B cell (primary cell): ENCODE data around the gene SLC24A4. TPM values are rescaled to one million over a fixed set of nuclear protein-coding genes. Genes with fewer than 3 reads are reported as not detected.

Source experiments
- ATAC-seq: fragments of 200-7000 bp; cut with Tn5 transposase; one replicate; pipeline ENCODE4 v1.10.0; 2021; ENCODE audit warnings: low read depth, mild to moderate bottlenecking, moderate number of reproducible peaks, moderate library complexity
- CTCF ChIA-PET: fragments of 350-600 bp; sonication (Branson Sonifier 250); formaldehyde crosslinking; loops from one replicate; lab custom pipeline; 2021; ENCODE audit warnings: antibody characterized with exemption, inconsistent platforms; lab: Charles Lee
- POLR2A ChIA-PET: fragments of 350-600 bp; sonication (Branson Sonifier 250); formaldehyde crosslinking; loops from one replicate; lab custom pipeline; 2021; ENCODE audit warnings: antibody characterized with exemption; lab: Charles Lee
- DNase-seq: peaks from one replicate; pipeline ENCODE4 v3.0.0; 2013
- H2AFZ ChIP-seq: 2 replicates; pipeline ENCODE4 v1.6.1; 2012; ENCODE audit warnings: mild to moderate bottlenecking, low read depth, low read length; ENCODE audit not compliant: insufficient read depth, poor library complexity, severe bottlenecking
- H3K27ac ChIP-seq, 2 donors: 1 replicate in 1 of 2; 2 replicates in 1 of 2; pipeline ENCODE4 v1.5.1; 2012 to 2013; ENCODE audit warnings: low read length in 2 of 2, mild to moderate bottlenecking in 2 of 2, moderate library complexity in 1 of 2
- H3K27me3 ChIP-seq, 4 experiments: fragments of 200-600 bp in 1 of 4; sonication (generic) in 1 of 4; replicated peaks in 1 of 4; 1 replicate in 2 of 4; 2 replicates in 2 of 4; pipeline versions ENCODE4 v1.6.1 to v1.7.0; 2013 to 2016; ENCODE audit warnings: low read length in 3 of 4, mild to moderate bottlenecking in 2 of 4, mixed read lengths in 1 of 4, moderate library complexity in 1 of 4; ENCODE audit not compliant: insufficient read depth in 4 of 4, control insufficient read depth in 3 of 4; ENCODE audit errors: control extremely low read depth in 1 of 4
- H3K36me3 ChIP-seq, 2 experiments: replicated peaks in 1 of 2; 1 replicate in 1 of 2; 2 replicates in 1 of 2; pipeline versions ENCODE4 v1.6.1 to v1.7.1; 2013; ENCODE audit warnings: low read length in 1 of 2; ENCODE audit not compliant: insufficient read depth in 2 of 2, control insufficient read depth in 1 of 2; ENCODE audit errors: control extremely low read depth in 1 of 2, extremely low read depth in 1 of 2
- H3K4me1 ChIP-seq, 2 donors: fragments of 200-600 bp in 1 of 2; sonication (generic) in 1 of 2; 1 replicate in 1 of 2; 2 replicates in 1 of 2; pipeline versions ENCODE4 v1.5.1 to v1.6.1; 2013 to 2017; ENCODE audit warnings: low read length in 2 of 2; ENCODE audit not compliant: control insufficient read depth in 2 of 2, insufficient read depth in 2 of 2
- H3K4me2 ChIP-seq: replicated peaks from 2 replicates; pipeline ENCODE3; 2012; ENCODE audit warnings: mild to moderate bottlenecking, low read depth, low read length; ENCODE audit not compliant: poor library complexity, severe bottlenecking
- H3K4me3 ChIP-seq, 5 experiments: fragments of 200-600 bp in 1 of 5; sonication (generic) in 1 of 5; 1 replicate in 3 of 5; 2 replicates in 2 of 5; pipeline versions ENCODE4 v1.5.1 to v1.7.0; 2011 to 2016; ENCODE audit warnings: low read length in 4 of 5, mild to moderate bottlenecking in 4 of 5, low read depth in 2 of 5, control low read depth in 1 of 5, moderate library complexity in 1 of 5; ENCODE audit not compliant: insufficient read depth in 1 of 5; ENCODE audit errors: control extremely low read depth in 1 of 5, extremely low read depth in 1 of 5
- H3K79me2 ChIP-seq: fragments of 200-600 bp; sonication (generic); one replicate; pipeline ENCODE4 v1.6.0; 2016; ENCODE audit warnings: low read length; ENCODE audit not compliant: control insufficient read depth, insufficient read depth
- H3K9ac ChIP-seq: fragments of 200-600 bp; sonication (generic); 2 replicates; pipeline ENCODE4 v1.6.1; 2017; ENCODE audit warnings: mild to moderate bottlenecking, low read length, moderate library complexity
- H3K9me3 ChIP-seq, 3 donors: one replicate each; pipeline versions ENCODE4 v1.6.1 to v1.7.1; 2013; ENCODE audit warnings: low read length in 2 of 3; ENCODE audit not compliant: control insufficient read depth in 2 of 3, insufficient read depth in 1 of 3; ENCODE audit errors: control extremely low read depth in 1 of 3
- H4K20me1 ChIP-seq: 2 replicates; pipeline ENCODE4 v1.6.0; 2012; ENCODE audit warnings: mild to moderate bottlenecking, low read length; ENCODE audit not compliant: insufficient read depth, control insufficient read depth, poor library complexity, severe bottlenecking
- H3K27ac Mint-ChIP-seq: one replicate; pipeline ENCODE4 v1.8.0; 2021; ENCODE audit warnings: mixed read lengths
- H3K27me3 Mint-ChIP-seq: one replicate; pipeline ENCODE4 v1.8.0; 2021; ENCODE audit warnings: mixed read lengths
- H3K4me1 Mint-ChIP-seq: one replicate; pipeline ENCODE4 v1.8.0; 2021; ENCODE audit warnings: mixed read lengths
- H3K4me3 Mint-ChIP-seq: one replicate; pipeline ENCODE4 v1.8.0; 2021; ENCODE audit warnings: mixed read lengths
- H3K9me3 Mint-ChIP-seq: one replicate; pipeline ENCODE4 v1.8.0; 2022; ENCODE audit warnings: mixed read lengths; ENCODE audit not compliant: insufficient read depth
- EZH2 ChIP-seq: IDR thresholded peaks from 2 replicates; pipeline ENCODE4 v1.6.1; 2012; ENCODE audit warnings: borderline replicate concordance, low read depth, mild to moderate bottlenecking, moderate library complexity, low read length; ENCODE audit not compliant: insufficient read depth, poor library complexity, severe bottlenecking
- WGBS: methylation state at CpG from one replicate; pipeline ENCODE4 v1.1.5; 2013; ENCODE audit warnings: missing lambda C conversion rate; ENCODE audit not compliant: insufficient coverage; 5-methylcytosine and 5-hydroxymethylcytosine counted together
- intact Hi-C: fragments of 100-400 bp; cut with micrococcal nuclease; formaldehyde crosslinking; loops from one replicate; pipeline ENCODE4 v1.10.0; 2022
- polyA plus RNA-seq: library from polyadenylated mRNA; depleted of rRNA; stranded (reverse); fragments of >200 nt; gene quantifications from 2 replicates; pipeline ENCODE4 v1.2.3, GENCODE V29; 2012
- total RNA-seq, 2 donors: library from RNA; stranded (reverse); fragments of 120-200 nt in 1 of 2; gene quantifications; 1 replicate in 1 of 2; 2 replicates in 1 of 2; pipeline versions ENCODE4 v1.2.3 to v1.2.4, GENCODE V29; 2013 to 2022
- TF ChIP-seq, protein P1 (sequence below): fragments of 200-600 bp; IDR thresholded peaks from one replicate; pipeline ENCODE4 v1.8.0; 2022; ENCODE audit warnings: antibody characterized with exemption, mild to moderate bottlenecking

The SLC24A4 gene
- total and polyA plus RNA-seq, 2 donors (not counting 1 experiment from before 2014, with no cell fraction given): 0.19 TPM; not detected in 1

DNA sequence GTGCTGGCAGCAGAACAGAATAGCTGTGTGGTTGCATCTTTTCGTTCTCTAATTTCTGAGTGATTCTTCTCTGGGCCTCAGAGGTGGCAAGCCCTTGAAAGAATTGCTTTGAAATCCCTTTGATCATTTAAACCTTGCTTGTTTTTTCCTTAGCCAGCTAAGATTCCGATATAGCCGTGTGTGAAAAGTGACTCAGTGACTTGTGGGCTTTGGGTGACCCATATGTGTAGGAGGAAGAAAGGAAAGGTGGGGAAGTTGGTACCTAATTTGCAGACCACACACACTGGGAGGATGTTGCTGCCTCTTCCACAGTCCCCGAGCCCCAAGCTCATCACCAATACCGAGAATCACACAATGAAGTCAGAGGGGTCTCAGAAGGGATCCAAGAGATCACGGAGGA lies 18.8 kb downstream of the SLC24A4 start:
- Histone ChIP-seq H3K9me3 (no peaks in the 10 kb centered on the region), H2AFZ (no peak overlapping the region), H4K20me1 (no peaks in the 10 kb centered on the region), H3K9ac (no peak overlapping the region), H3K79me2 (no peaks in the 10 kb centered on the region), H3K4me2 (no peak overlapping the region), H3K4me3 (no peak overlapping the region), H3K27ac (no peak overlapping the region), H3K36me3 (no peaks in the 10 kb centered on the region), H3K27me3 (peaks cover 0 to 14% (median 0%) of the 10 kb centered on the region in 4 experiments), H3K4me1 (no peaks in the 10 kb centered on the region)
- Mint-ChIP-seq H3K4me3 (no peak overlapping the region), H3K27me3 (peaks cover 45% of the 10 kb centered on the region), H3K27ac (no peak overlapping the region), H3K9me3 (no peaks in the 10 kb centered on the region), H3K4me1 (no peaks in the 10 kb centered on the region)
- 70% methylated on average over 3 of the region's 6 CpGs for WGBS
- intact Hi-C loops: no loop called here
- POLR2A ChIA-PET: no interaction called here
- ATAC-seq (no peak), DNase-seq (no peak)
- TF ChIP-seq, protein P1, sequence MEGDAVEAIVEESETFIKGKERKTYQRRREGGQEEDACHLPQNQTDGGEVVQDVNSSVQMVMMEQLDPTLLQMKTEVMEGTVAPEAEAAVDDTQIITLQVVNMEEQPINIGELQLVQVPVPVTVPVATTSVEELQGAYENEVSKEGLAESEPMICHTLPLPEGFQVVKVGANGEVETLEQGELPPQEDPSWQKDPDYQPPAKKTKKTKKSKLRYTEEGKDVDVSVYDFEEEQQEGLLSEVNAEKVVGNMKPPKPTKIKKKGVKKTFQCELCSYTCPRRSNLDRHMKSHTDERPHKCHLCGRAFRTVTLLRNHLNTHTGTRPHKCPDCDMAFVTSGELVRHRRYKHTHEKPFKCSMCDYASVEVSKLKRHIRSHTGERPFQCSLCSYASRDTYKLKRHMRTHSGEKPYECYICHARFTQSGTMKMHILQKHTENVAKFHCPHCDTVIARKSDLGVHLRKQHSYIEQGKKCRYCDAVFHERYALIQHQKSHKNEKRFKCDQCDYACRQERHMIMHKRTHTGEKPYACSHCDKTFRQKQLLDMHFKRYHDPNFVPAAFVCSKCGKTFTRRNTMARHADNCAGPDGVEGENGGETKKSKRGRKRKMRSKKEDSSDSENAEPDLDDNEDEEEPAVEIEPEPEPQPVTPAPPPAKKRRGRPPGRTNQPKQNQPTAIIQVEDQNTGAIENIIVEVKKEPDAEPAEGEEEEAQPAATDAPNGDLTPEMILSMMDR: no peak
- TF ChIP-seq EZH2: no peak
- CTCF ChIA-PET: no interaction called here

DNA sequence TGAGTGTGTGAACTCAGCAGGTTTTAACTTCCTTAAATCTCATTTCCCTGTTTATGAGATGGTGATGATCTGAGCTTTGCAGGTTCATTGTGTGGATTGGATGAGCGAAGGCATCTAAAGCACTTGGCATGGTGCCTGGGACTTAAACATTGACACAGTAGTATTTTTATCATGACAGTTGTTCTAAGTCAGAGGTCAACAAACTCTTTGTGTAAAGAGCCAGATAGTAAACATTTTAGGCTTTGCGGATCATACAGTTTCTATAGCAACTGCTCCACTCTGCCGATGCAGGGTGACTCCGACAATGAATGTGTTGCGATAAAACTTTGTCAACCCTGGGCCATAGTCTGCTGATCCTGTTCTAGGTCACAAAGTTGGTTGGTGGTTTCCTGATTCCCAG lies 25.2 kb downstream of the SLC24A4 start:
- Histone ChIP-seq H4K20me1 (no peaks in the 10 kb centered on the region), H3K27me3 (peaks cover 0 to 6% (median 0%) of the 10 kb centered on the region in 4 experiments), H3K9me3 (no peaks in the 10 kb centered on the region), H3K79me2 (no peaks in the 10 kb centered on the region), H3K4me1 (no peaks in the 10 kb centered on the region), H2AFZ (no peak overlapping the region), H3K4me3 (no peak overlapping the region), H3K9ac (no peak overlapping the region), H3K36me3 (no peaks in the 10 kb centered on the region), H3K27ac (no peak overlapping the region), H3K4me2 (no peak overlapping the region)
- DNase-seq (no peak), ATAC-seq (no peak)
- H3K27me3 Mint-ChIP-seq: peaks cover 32% of the 10 kb centered on the region
- no peaks in the 10 kb centered on the region for H3K4me1 Mint-ChIP-seq
- POLR2A ChIA-PET: no interaction called here
- H3K27ac Mint-ChIP-seq: no peak overlapping the region
- CTCF ChIA-PET: no interaction called here
- no peak overlapping the region for H3K4me3 Mint-ChIP-seq
- WGBS: 81% methylated on average over 5 of the region's 5 CpGs
- intact Hi-C loops: no loop called here
- TF ChIP-seq EZH2: no peak
- TF ChIP-seq, protein P1: no peak
- H3K9me3 Mint-ChIP-seq: no peaks in the 10 kb centered on the region
